ENCODE data around the gene MED27. TPM values are rescaled to one million over a fixed set of nuclear protein-coding genes. Genes with fewer than 3 reads are reported as not detected.

Gene MED27
- total and polyA plus RNA-seq, 2 of the 8 experiments (the other 6 are each of a cell fraction or from before 2014, with no cell fraction given): 29.9 to 56.5 TPM

DNA sequence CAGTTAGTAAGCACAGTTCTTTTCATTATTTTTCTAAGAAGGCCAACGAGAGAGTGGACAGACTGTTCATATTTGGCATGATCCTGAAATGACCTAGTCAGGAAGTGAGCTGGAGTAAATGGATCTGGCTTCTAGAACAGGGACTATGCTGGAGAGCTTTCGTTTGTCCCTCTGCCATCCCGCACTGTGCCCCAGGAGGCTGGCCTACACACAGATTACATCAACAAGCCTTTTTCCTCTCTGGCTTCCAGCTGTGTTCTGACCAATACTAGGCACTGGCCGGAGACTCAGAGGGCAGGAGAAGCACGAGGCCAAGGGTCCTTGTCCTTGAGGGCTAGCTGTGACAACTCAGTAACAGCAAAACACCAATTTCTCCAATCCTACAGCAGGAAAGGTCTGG is 127.8 kb downstream of the MED27 start:
- H3K4ac ChIP-seq (replicated peaks; ENCODE audit: insufficient read length, low read depth, low read length): no peak overlapping the region
- peak overlapping the region; percentile 29; the same call in 1 of the 2 replicates for H4K8ac ChIP-seq (ENCODE audit: extremely low read depth, insufficient read depth, low read length)
- no peak overlapping the region for H3K4me3 ChIP-seq (ENCODE audit: extremely low read depth in 1 of 4, insufficient read depth in 2 of 4, low read depth in 3 of 4, low read length in 4 of 4)
- CTCF ChIA-PET (ENCODE audit: partially characterized antibody): interaction anchor here (1.1 to 3.6 kb wide), 9 partner anchors 11 to 189 kb away, joined by 3 to 15 read pairs (median 4); no protein-coding TSS in a partner anchor
- no peak for FAIRE-seq
- H3K79me2 ChIP-seq (ENCODE audit: control insufficient read depth in 1 of 2, insufficient read depth in 2 of 2, low read length in 2 of 2): no peaks in the 10 kb centered on the region
- H3K9ac ChIP-seq (replicated peaks in 1 of 4; ENCODE audit: extremely low read depth in 1 of 4, low read depth in 3 of 4, low read length in 3 of 4): no peak overlapping the region
- TF ChIP-seq, protein P1, sequence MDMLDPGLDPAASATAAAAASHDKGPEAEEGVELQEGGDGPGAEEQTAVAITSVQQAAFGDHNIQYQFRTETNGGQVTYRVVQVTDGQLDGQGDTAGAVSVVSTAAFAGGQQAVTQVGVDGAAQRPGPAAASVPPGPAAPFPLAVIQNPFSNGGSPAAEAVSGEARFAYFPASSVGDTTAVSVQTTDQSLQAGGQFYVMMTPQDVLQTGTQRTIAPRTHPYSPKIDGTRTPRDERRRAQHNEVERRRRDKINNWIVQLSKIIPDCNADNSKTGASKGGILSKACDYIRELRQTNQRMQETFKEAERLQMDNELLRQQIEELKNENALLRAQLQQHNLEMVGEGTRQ (IDR thresholded peaks at IDR 0.05; ENCODE audit: low read length): no peak
- TF ChIP-seq RFX5 (IDR thresholded peaks at IDR 0.05; ENCODE audit: borderline replicate concordance, low read depth, low read length) (no peak), CTBP2 (IDR thresholded peaks at IDR 0.05; ENCODE audit: borderline replicate concordance, insufficient read depth, insufficient read length, low read length) (no peak), SUZ12 (IDR thresholded peaks at IDR 0.05; ENCODE audit: low read length) (no peak), JUND (IDR thresholded peaks at IDR 0.05; ENCODE audit: low read length) (no peak), HDAC2 (IDR thresholded peaks at IDR 0.05; ENCODE audit: borderline replicate concordance in 1 of 2, low read depth in 2 of 2, low read length in 2 of 2) (no peak), FOSL1 (IDR thresholded peaks at IDR 0.05; ENCODE audit: insufficient read depth, low read depth, low read length) (no peak), NANOG (IDR thresholded peaks at IDR 0.05; ENCODE audit: insufficient read depth, low read depth, low read length, poor library complexity, severe bottlenecking) (no peak), CREB1 (IDR thresholded peaks at IDR 0.05) (no peak), CHD2 (IDR thresholded peaks at IDR 0.05; ENCODE audit: low read length) (no peak), TAF7 (optimal IDR thresholded peaks at IDR 0.05; ENCODE audit: borderline replicate concordance, low read depth, low read length) (no peak)
- H4K91ac ChIP-seq (replicated peaks; ENCODE audit: insufficient read length, low read length): no peak overlapping the region
- no peak overlapping the region for H3K27ac ChIP-seq (ENCODE audit: low read depth, low read length)
- no peak overlapping the region for H3K23ac ChIP-seq (ENCODE audit: insufficient read length)
- no peak for DNase-seq (ENCODE audit: low read depth in 1 of 2, low spot score in 2 of 2)
- no peaks in the 10 kb centered on the region for H3K9me3 ChIP-seq (ENCODE audit: insufficient read depth in 2 of 2, low read depth in 1 of 2, low read length in 1 of 2)
- no peak overlapping the region for H3K18ac ChIP-seq (ENCODE audit: extremely low read depth, low read length)
- H2AFZ ChIP-seq (ENCODE audit: low read length): no peak overlapping the region
- H2BK5ac ChIP-seq (ENCODE audit: low read depth, low read length): no peak overlapping the region
- POLR2A ChIA-PET (ENCODE audit: partially characterized antibody): no interaction called here
- no peak overlapping the region for H2BK120ac ChIP-seq (replicated peaks; ENCODE audit: low read depth, low read length)
- H3K79me1 ChIP-seq (ENCODE audit: low read depth, low read length): no peaks in the 10 kb centered on the region
- H2AK5ac ChIP-seq (ENCODE audit: low read depth, low read length): no peak overlapping the region
- peaks cover 0 to 5% (median 1%) of the 10 kb centered on the region in 4 experiments; a peak in 2 of 7 replicates for H3K4me1 ChIP-seq (replicated peaks in 1 of 4; ENCODE audit: control insufficient read depth in 3 of 4, insufficient read depth in 4 of 4, low read length in 3 of 4)
- no peaks in the 10 kb centered on the region for H3K27me3 ChIP-seq (replicated peaks in 1 of 4; ENCODE audit: control insufficient read depth in 3 of 4, extremely low read depth in 1 of 4, insufficient read depth in 3 of 4, low read length in 3 of 4)
- no peak overlapping the region for H2BK20ac ChIP-seq (ENCODE audit: low read length)
- peaks cover 0 to 6% of the 10 kb centered on the region in 2 experiments for H4K20me1 ChIP-seq (replicated peaks in 1 of 2; ENCODE audit: control insufficient read depth in 1 of 2, insufficient read depth in 2 of 2, low read length in 2 of 2)
- H4K5ac ChIP-seq (ENCODE audit: insufficient read length, low read depth, low read length): no peak overlapping the region
- H3K23me2 ChIP-seq (ENCODE audit: low read depth, low read length): no peaks in the 10 kb centered on the region
- H3K14ac ChIP-seq (ENCODE audit: insufficient read length): no peak overlapping the region
- no peak overlapping the region for H2BK15ac ChIP-seq (ENCODE audit: low read length)
- no peaks in the 10 kb centered on the region; a peak in 1 of 8 replicates for H3K36me3 ChIP-seq (ENCODE audit: control insufficient read depth in 2 of 4, insufficient read depth in 4 of 4, low read length in 3 of 4)
- H3K4me2 ChIP-seq (ENCODE audit: insufficient read depth in 1 of 2, low read depth in 2 of 2, low read length in 2 of 2): no peak overlapping the region
- no peak overlapping the region for H3K56ac ChIP-seq (replicated peaks; ENCODE audit: insufficient read length, low read depth, low read length)
- no peak overlapping the region for H2BK12ac ChIP-seq (ENCODE audit: low read depth, low read length)
- 79% methylated on average over 5 of the region's 5 CpGs; no CpG with 5 or more reads in 1 of the 2 experiments for WGBS, 2 experiments (ENCODE audit: extremely low coverage in 1 of 2, insufficient coverage in 1 of 2, insufficient read length in 1 of 2, insufficient replicate concordance in 2 of 2, low coverage in 1 of 2, low lambda C conversion rate in 2 of 2, missing lambda C conversion rate in 1 of 2)
